Measurements from ENCODE around the gene CXXC1. TPM values are rescaled to one million over a fixed set of nuclear protein-coding genes. Genes with fewer than 3 reads are reported as not detected.
"Not testable (repeated sequence)": the region's sequence is repeated elsewhere in the genome, so short reads cannot be mapped to it uniquely, and the experiment has no call there.

Gene CXXC1
- 22.7 and 25.3 TPM in 2 replicates for total RNA-seq (2014; rRNA removed; shearing (Covaris generic))

DNA sequence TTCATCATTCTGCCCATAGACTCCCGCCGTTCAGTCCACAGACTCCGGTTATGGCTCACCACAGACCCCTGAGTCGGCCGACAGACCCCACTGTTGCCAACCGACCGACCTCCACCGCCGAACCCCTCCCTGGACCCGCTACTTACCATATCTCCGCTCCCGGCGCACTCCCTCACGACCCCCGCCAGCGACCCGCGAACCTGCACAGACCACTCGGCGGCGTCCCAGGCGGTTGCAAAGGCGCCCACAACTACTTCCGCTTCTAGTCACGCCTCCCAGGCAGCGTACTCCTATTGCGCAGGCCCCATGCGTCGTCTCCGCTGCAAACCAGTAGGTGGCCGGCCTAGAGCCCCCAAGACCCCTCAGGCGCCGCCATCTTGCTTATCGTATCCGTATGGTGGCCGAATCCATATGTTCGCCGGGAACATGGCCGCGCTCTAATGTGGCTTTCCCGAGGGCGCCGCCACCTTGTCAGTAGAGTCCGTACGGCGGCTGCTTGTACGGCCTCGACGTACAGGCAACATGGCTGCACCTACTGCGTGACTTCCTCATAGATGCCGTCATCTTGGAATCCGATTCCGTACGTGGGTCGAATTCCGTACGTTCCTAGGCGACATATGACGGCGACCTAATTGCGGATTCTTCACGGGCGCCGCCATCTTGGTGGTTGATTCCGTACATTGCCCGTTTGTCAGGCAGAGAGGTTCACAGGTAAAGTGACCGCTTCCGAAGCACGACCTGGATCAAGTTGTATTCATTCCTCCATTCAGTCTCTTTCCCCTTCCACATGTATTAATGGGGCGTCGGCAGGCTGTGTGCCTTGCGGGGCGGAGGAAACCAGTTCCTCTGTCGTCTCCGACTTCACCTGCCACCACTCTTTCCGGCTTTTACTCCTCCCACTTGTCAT lies at the start of gene CXXC1:
CXXC1 (minus strand) TSS at position 252 of the 907 bp plus-strand sequence; CDS start at position 149, 103 bp downstream.
- DNase-seq (ENCODE audit: low spot score), result peak; percentile 99

DNA sequence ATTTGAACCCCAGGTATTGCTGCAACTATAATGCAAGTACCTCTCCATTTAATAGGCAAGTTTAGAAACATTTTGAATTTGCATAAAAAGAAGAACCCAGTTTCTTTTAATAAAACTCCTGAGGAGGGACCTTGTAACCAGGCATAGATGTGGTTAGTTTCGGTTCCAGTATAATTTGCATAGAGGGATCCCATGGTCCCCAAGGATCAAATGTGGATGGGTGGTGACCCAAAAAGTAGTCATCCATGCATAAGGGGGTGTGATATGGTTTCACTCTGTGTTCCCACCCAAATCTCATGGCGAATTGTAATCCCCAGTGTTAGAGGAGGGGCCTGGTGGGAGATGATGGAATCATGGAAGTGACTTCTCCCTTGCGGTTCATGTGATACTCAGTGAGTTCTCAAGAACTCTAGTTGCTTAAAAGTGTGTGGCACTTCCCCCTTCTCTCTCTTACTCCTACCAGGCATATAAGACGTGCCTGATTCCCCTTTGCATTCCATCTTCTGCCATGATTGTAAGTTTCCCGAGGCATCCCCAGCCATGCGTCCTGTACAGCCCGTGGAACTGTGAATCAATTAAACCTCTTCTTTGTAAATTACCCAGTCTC lies 47.2 kb upstream of the CXXC1 start:
- no peak for DNase-seq (ENCODE audit: low spot score)

DNA sequence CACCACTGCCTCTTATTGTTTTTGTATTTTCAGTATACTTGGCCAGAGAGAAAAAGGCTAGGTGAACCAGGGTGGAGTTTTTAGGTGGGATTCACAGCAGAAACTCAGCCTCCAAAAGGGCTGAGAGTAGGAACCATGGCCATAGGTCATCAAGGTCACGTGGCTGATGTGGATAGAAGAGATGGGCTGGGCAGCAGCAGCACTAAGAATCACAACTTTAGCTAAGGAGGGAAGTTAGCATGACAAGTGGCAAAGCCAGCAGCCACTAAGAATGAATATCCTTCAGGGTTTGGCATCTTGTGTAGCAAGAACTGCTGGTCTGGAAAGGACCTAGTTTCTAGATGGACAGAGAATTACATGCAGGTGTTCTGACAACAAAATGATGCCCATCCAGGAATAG lies 44.2 kb upstream of the CXXC1 start:
- DNase-seq (ENCODE audit: low spot score), result no peak

DNA sequence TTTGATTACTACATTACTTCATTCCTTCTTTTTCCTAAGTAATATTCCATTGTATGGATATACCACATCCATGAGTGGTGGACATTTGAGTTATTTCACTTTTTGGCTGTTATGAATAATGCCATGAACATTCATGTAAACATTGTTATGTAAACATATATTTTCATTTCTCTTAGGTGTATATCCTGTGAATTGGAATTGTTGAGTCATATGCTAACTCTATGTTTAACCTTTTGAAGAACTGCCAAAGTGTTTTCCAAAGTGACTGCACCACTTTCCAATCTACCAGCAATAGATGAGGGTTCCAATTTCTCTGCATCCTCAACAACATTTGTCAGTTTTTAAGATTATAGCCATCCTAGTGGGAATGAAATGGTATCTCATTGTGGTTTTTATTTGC lies 42.7 kb upstream of the CXXC1 start:
- DNase-seq (ENCODE audit: low spot score), result no peak

DNA sequence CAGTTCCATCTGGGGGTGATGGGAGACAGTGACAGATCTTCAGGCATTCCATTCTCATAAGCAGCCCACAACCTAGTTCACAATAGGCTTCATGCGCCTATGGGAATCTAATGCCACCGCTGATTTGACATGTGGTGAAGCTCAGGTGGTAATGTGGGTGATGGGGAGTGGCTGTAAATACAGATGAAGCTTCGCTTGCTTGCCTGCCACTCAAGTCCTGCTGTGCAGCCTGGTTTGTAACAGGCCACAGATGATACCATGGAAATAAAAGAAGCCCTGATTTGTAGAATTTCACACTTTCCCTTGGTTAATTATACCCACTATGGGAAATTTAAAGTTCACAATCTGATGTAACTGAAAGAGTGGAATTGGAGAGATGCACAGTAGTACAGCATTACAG lies 40.5 kb upstream of the CXXC1 start:
- DNase-seq (ENCODE audit: low spot score), result no peak

DNA sequence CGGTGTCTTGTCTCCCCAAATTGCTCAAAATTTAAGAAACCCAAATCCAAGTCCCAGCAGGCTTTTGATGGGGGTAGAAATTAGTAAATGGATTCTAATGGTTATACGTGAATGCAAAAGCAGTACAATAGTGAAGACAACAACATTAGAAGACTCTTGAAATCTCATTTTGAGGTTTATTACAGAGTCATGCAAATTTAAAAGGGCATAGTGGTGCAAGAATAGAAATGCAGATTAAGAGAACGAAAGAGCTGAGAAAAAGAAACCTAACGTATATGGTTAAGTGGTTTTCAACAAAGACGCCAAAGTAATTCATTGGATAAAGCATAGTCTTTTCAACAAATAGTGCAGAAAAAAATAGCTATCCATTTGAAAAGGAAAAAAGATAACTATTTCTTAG lies 33.2 kb upstream of the CXXC1 start:
- DNase-seq (ENCODE audit: low spot score), result no peak

DNA sequence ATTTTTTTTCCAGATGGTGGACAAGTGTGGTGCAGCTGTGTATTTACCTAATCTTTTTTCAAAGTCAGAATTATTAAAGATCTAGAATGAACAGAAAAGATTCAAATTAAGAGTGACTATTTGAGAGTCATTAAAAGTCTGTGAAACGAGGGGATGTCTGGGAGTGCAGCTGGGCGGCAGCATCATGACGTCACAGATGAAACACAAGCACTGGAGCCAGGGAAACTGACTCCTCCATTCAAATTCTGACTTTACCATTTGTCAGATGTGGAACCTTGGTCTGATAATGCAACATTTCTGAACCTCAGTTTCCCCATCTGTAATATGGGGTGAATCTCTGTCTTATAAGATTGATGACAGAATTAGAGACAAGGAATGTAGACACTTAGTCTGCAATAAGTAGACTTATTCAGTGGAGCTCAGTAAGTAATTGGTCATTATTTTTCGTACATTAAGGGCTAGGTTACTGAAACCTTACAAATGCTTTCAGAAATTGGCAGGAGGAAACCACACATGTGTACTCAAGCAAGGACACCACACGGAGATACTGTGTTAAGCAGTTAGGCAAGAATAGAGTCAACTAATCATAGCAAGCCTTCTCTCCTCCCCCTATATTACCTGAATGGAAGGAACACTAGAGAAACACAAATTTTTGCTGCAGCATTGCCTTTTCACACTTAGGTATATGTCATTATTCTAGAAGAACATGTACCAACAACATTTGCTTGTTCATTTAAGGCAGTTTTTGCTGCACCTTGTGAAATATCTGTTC lies 27.8 kb upstream of the CXXC1 start:
- no peak for DNase-seq (ENCODE audit: low spot score)

DNA sequence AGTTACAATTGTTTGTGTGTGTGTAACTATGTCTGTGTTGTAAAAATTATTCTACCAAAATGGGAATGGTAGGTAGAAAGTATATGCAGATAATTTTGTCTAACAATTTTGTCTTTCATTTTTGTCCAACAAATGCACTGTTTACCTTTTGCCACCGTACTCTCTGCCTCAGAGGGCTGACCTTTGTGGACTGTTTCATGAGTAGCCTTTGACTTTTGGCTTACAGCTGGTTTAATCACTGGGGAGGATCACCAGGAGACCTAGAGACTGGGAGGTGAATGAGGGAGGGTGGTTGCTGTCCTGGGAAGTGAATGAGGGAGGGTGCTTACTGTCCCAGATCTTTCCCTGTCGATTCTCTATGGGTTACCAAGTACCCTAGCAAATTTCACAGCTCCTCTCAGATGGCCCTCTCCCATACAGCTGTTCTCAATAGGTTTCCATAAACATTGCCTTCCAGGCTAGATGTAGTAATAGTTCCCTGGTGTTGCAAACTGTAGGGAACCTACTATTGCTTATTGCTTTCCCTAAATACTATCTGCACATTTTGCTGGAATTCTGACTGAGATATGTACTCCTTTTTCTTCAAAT lies 26.5 kb upstream of the CXXC1 start:
- DNase-seq (ENCODE audit: low spot score), result no peak

DNA sequence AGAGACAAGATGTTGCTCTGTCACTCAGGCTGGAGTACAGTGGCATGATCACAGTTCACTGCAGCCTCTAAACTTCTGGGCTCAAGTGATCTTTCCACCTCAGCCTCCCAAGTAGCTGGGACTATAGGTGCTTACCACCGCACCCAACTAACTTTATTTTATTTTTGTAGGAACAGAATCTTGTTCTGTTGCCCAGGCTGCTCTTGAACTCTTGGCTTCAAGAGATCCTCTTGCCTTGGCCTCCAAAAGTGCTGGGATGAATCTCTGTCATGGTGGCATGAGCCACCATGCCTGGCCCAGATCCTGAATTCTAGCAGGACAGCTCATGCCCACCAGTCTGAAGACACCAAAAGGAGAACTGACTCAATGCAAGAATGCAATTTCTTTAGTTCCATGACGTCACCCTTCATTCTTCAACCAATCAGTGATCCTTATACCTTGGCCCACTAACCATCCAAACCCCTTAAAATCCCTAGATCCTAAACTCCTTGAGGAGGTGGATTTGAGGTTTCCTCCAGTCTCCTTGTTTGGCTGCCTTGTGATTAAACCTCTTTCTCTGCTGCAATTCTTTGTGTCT lies 25.6 kb upstream of the CXXC1 start:
- no peak for DNase-seq (ENCODE audit: low spot score)

DNA sequence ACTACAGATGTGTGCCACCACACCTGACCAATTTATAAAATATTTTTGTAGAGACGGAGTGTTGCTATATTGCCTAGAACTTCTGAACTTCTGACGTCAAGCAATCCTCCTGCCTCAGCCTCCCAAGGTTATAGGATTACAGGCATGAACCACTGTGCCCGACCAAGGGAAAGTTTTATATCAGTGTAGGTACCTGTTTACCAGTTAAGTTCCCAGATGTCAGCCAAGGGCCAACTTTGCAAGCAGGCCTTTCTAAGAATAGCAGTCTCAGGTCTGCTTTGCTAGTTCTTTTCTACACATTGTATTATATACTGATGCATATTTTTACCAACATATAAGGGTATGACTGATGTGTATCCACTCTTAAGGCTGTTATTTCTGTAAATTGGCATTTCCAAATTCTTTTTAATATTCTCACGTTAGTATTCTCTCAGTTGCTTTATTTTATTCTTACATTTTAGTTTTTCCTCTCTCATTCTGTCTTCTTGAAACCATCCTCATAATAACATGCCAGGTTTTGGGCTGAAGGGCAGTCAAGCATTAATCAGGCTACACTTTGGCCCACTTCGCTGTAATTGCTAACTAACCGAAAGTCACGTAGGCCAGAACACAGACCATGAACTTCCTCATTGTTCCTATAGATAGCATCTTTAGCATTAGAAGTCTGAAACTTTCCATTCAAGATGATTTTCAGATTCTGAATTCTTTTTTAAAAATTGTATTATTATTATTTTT lies 25.0 kb upstream of the CXXC1 start:
- no peak for DNase-seq (ENCODE audit: low spot score)

DNA sequence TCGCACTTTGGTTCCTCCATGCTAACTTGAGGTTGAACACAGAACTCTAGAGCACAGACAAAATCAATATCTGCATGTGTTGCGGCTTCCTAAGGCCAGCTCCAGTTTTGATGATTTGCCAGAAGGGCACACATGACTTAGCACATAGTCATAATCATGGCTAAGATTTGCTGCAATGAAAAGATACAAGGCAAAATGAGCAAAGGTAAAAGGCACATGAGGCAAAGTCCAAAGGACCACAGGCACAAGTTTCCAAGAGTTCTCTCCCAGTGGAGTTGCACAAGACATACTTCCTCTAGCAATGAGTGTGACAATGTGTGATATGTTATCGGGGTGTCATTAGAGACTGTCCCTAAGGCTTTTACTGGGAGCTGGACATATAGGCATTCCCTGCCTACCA lies 24.2 kb upstream of the CXXC1 start:
- no peak for DNase-seq (ENCODE audit: low spot score)

DNA sequence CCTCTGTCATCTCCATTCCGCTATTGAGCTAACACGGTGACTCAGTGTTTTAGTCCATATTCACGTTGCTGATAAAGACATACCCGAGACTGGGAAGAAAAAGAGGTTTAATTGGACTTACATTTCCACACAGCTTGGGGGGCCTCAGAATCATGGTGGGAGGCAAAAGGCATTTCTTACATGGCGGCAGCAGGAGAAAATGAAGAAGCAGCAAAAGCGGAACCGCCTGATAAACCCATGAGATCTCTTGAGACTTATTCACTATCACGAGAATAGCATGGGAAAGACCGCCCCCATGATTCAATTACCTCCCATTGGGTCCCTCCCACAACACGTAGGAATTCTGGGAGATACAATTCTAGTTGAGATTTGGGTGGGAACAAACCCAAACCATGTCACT lies 22.6 kb upstream of the CXXC1 start:
- DNase-seq (ENCODE audit: low spot score), result no peak

DNA sequence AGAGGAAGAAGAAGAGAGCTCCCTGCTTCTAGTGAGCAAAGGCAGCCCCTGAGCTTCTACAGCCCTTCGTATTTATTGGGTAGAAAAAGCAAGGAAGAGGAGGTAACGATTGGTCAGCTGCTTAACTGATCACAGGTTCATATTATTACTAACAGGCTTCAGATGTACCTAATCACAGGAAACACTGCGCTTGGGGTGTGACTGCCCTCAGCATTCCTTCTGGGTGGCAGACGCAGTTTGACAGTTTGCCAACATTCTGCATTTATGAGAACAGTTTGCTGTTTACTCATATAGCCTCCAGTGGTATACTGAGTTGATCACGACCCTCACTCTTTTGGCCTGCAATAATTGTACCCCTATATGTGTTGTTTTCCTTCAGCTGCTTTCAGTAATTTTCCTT lies 21.4 kb upstream of the CXXC1 start:
- not testable (repeated sequence) for DNase-seq (ENCODE audit: low spot score)

DNA sequence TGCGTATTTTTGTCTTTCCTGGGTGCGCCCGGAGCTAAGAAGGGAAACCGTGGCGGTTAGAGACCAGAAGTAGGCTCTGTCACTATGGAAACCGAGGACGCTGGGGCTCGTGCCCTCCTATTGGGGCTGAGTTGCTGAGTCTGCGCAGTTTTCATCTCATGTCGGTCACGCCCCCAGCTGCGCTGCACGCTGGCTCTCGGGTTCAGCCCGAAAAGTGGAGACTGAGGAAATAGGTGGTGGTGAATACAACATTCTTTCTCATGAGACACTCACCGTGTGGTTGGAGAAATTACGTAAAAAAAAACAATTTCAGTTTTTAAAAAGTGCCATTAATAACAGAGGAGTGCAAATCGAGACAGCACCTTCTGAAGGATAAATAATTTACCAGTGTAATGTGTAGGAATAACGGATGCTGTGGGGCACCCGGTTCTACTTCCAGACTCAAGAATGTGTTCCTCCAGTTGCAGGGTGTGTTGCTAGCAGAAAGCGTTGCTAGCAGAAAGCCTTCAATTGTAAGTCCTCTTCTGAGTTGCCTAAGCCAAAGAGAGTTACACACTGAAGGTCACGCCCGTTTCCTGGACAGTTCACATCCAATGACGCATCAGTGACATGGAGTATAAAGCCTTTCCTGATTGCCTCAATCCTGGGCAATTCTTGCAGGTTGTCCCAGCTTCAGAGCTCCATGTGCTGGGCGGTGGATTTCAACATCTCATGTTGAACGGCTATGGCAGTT lies 20.4 kb upstream of the CXXC1 start:
- DNase-seq (ENCODE audit: low spot score), result peak; percentile 55

DNA sequence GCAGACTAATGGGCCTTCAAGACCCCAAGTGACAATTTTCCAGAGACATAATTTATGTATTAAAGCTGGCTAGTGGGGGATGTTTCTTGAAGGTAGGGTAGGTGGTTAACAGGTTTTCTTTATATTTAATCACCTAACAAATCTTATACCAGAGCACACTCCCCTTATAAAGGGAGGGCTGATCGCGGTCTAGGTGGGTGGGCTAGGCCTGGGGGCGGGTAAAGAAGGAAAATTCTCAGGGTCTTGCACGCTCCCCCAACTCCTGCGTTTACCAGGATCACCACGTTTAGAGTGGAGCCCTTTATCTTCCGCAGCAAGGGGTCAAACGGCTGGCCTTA lies 19.9 kb upstream of the CXXC1 start:
- no peak for DNase-seq (ENCODE audit: low spot score)

DNA sequence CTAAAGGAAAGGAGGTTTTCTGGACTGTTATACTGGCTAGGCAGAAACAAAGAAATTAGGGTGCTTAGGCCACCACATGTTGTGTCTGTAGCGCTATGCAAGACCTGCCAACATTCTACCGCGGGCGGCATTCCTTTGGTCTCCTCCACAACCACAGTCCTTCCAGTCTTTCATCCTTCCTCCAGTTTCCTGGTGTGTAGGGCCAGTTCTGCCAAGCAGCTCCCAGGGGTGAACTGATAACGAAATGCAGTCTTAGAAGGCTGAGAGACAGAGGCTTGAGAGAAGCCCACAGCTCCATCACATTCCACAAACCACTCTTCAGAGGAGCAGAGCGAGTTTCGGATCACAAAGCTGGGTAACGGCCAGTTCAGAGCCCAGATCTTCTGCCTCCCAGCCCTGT lies 19.5 kb upstream of the CXXC1 start:
- DNase-seq (ENCODE audit: low spot score), result peak; percentile 83

DNA sequence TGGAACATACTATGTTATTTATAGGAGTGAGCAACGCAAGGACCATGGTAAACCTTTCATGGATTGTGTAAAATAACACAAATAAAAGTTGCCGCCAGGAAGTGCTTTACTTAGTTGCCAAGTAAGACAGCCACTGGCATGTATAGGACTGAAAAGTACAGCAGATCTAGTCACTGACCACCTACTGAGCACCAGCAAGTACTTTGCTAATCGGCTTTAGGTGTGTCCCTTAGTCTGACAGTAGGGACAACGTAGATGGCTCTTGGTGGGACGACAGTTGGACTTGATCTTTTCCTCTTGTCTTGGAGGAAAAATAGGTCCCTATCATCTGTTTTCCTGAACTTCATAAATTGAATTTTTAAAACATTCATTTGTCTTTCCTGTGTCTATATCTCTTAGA lies 13.6 kb upstream of the CXXC1 start:
- no peak for DNase-seq (ENCODE audit: low spot score)

DNA sequence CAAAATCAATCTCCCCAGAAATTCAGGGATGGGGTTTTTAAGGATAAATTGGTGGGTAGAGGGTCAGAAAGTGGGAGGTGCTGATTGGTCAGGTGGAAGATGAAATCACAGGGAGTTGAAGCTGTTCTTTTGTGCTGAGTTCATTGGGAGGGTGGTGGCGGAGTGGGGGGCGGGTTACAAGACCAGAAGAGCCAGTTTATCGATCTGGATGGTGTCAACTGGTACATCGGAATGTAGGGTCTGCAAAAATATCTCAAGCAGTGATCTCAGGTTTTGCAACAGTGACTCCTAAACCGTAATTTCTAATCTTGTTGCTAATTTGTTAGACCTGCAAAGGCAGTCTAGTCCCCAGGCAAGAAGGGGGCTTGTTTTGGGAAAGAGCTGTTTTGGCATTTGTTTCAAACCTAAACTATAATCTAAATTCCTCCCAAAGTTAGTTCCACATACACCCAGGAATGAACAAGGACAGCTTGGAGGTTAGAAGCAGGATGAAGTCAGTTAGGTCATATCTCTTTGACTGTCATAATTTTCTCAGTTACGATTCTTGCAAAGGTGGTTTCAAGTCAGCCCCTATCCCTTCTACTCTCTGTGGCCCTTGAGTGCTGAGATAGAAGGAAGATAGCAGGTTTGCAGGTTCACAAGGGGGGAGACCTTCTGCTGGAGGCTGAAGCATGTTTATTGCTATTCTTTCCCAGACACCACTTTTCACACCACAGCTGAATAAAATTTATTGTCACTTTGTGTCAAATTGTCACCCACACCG lies 12.3 kb upstream of the CXXC1 start:
- DNase-seq (ENCODE audit: low spot score), result no peak

DNA sequence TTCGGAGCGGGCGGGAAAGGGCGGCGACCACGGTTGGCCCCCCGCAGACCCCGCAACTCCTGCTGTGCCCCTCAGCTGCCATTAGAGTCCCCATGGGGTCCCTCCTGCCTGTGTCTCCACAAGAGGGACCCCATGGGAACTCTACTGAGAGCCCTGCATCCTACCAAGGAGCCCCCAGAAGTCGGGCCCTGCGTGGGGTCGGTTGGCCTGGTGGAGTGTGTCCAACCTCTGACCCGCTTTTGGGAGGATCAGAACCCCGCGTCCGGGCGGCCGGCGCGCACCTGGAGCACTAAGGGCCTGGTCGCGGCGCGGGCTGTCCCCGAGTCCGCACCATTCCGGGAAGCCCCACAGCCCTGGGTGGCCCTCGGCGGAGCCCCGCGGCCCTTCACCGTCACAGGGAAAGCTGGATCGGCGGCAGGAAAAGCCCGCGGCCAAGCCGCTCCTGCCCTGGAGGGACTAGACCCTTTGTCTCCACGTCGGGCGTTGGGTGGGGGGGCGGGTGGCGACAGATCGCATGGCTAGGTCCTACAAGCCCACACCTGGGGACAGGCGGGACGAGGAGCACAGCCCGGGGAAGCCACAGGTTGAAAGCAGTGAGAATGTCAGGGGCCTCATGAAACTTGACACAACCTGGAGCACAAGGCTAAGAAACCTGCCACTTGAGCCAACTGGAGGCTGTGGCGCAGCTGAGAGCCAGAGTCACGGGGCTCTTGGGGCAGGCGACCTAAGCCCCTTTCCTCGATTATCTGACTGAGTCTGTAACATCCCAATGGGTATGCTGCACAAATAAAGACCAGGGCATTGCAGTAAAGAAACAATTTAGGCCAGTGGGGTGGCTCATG lies 11.2 kb upstream of the CXXC1 start:
- DNase-seq (ENCODE audit: low spot score), result no peak

All from H4 (cell line).